ENCODE data around the gene MTNR1B. TPM values are rescaled to one million over a fixed set of nuclear protein-coding genes. Genes with fewer than 3 reads are reported as not detected.

MTNR1B gene
- total and polyA plus RNA-seq, 4 donors = not detected

DNA sequence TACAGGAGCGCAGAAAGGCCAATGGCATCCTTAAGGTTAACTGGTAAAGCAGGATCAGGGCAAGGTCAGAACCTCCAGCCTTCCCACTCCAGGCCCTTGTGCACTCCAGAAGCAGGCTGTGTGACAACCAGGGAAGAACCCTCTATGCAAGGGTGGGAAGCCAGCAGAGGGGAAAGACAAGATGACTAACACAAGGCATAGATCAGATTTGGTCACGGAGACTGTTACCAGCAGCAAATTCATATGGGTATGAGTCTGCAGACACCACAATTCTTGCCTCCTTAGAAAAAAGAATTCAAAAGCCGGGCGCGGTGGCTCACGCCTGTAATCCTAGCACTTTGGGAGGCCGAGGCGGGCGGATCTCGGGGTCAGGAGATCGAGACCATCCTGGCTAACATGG is 39.8 kb upstream of the MTNR1B start (continued):
- no peak for TF ChIP-seq GABPA (IDR thresholded peaks at IDR 0.05 in 1 of 2, conservative IDR thresholded peaks at IDR 0.05 in 1 of 2)
- TF ChIP-seq HNF4A (conservative IDR thresholded peaks at IDR 0.05) = no peak

DNA sequence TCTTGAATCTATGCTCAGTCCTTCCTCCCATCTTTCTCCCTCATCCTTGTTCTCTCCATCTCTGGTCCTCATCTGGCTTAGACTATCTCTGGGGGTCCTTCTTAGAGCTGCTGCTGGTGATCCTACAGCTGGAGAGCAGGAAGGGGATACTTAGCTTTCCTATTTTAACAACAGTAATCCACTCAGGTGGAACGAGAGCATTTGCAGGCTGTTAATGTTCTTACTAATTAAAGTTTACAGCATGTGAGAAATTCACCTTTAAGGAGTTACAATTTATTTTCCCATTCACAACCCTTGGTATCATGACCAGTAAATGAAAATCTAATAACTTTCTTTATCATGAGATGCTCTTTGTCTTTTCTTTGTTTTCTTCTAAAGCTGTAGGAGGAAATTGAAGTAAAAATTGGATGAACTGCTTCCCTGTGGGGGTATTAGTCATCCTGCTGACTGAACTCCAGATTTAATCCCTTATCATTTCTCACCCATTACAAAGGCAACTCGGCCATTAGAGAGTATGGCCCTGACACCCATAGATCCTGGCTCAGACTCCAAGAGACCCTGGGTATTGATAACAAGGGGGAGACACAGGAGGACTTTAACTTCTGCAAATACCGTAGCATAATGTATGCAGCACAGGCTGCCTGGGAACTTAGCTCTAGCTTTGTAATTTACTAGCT is 37.6 kb upstream of the MTNR1B start:
- no peaks in the 10 kb centered on the region for H3K27me3 ChIP-seq (ENCODE audit: control insufficient read depth in 4 of 4, insufficient read depth in 4 of 4, low read length in 3 of 4)
- H3K4me3 ChIP-seq (ENCODE audit: low read depth in 1 of 3, low read length in 3 of 3) = no peak overlapping the region
- TF ChIP-seq, protein P1, sequence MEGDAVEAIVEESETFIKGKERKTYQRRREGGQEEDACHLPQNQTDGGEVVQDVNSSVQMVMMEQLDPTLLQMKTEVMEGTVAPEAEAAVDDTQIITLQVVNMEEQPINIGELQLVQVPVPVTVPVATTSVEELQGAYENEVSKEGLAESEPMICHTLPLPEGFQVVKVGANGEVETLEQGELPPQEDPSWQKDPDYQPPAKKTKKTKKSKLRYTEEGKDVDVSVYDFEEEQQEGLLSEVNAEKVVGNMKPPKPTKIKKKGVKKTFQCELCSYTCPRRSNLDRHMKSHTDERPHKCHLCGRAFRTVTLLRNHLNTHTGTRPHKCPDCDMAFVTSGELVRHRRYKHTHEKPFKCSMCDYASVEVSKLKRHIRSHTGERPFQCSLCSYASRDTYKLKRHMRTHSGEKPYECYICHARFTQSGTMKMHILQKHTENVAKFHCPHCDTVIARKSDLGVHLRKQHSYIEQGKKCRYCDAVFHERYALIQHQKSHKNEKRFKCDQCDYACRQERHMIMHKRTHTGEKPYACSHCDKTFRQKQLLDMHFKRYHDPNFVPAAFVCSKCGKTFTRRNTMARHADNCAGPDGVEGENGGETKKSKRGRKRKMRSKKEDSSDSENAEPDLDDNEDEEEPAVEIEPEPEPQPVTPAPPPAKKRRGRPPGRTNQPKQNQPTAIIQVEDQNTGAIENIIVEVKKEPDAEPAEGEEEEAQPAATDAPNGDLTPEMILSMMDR (IDR thresholded peaks at IDR 0.05; ENCODE audit: low read depth, low read length, missing input control) = no peak
- no peak for TF ChIP-seq FOXA2 (IDR thresholded peaks at IDR 0.05)
- H3K4me1 ChIP-seq (ENCODE audit: control insufficient read depth in 4 of 4, insufficient read depth in 4 of 4, low read length in 3 of 4) = no peaks in the 10 kb centered on the region
- no peak overlapping the region for H3K9ac ChIP-seq (ENCODE audit: low read depth in 1 of 2, low read length in 2 of 2)
- DNase-seq (ENCODE audit: low spot score) = no peak
- H3K27ac ChIP-seq (ENCODE audit: low read depth in 1 of 2, low read length in 2 of 2) = no peak overlapping the region
- H3K9me3 ChIP-seq (ENCODE audit: control insufficient read depth in 4 of 4, low read length in 3 of 4) = no peaks in the 10 kb centered on the region
- 49% methylated on average over 3 of the region's 3 CpGs for WGBS
- no peaks in the 10 kb centered on the region for H3K36me3 ChIP-seq (ENCODE audit: control insufficient read depth in 4 of 4, insufficient read depth in 3 of 4, low read depth in 1 of 4, low read length in 3 of 4)

DNA sequence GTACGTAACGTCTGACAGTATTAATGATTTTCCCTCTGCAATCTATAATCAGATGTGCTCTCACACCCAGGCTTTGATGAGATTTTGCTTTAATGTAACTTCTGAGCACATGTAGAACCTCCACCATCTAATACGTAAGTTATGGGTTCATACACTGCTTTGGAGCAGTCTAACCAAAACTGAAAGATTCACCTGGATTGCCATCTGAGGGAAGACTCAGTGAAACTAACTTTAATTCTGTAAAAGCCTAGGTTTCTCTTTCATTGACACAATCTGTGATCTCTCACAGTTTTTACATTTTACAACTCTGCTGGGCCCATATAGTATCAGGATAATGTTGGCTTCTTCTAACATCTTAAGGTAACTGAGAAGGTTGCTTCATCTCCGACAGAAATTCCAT is 30.1 kb upstream of the MTNR1B start:
- Histone ChIP-seq H3K27me3 (ENCODE audit: control insufficient read depth in 4 of 4, insufficient read depth in 4 of 4, low read length in 3 of 4) (no peaks in the 10 kb centered on the region), H3K4me1 (ENCODE audit: control insufficient read depth in 4 of 4, insufficient read depth in 4 of 4, low read length in 3 of 4) (no peaks in the 10 kb centered on the region), H3K9ac (ENCODE audit: low read depth in 1 of 2, low read length in 2 of 2) (no peak overlapping the region), H3K9me3 (ENCODE audit: control insufficient read depth in 4 of 4, low read length in 3 of 4) (no peaks in the 10 kb centered on the region), H3K27ac (ENCODE audit: low read depth in 1 of 2, low read length in 2 of 2) (no peak overlapping the region), H3K36me3 (ENCODE audit: control insufficient read depth in 4 of 4, insufficient read depth in 3 of 4, low read depth in 1 of 4, low read length in 3 of 4) (no peaks in the 10 kb centered on the region), H3K4me3 (ENCODE audit: low read depth in 1 of 3, low read length in 3 of 3) (no peak overlapping the region)
- DNase-seq (ENCODE audit: low spot score) = no peak
- TF ChIP-seq, protein P2, sequence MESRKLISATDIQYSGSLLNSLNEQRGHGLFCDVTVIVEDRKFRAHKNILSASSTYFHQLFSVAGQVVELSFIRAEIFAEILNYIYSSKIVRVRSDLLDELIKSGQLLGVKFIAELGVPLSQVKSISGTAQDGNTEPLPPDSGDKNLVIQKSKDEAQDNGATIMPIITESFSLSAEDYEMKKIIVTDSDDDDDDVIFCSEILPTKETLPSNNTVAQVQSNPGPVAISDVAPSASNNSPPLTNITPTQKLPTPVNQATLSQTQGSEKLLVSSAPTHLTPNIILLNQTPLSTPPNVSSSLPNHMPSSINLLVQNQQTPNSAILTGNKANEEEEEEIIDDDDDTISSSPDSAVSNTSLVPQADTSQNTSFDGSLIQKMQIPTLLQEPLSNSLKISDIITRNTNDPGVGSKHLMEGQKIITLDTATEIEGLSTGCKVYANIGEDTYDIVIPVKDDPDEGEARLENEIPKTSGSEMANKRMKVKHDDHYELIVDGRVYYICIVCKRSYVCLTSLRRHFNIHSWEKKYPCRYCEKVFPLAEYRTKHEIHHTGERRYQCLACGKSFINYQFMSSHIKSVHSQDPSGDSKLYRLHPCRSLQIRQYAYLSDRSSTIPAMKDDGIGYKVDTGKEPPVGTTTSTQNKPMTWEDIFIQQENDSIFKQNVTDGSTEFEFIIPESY (IDR thresholded peaks at IDR 0.05) = no peak
- no peak for TF ChIP-seq HNF4A (conservative IDR thresholded peaks at IDR 0.05)
- no peak for TF ChIP-seq FOXA2 (IDR thresholded peaks at IDR 0.05)
- TF ChIP-seq SP1 (IDR thresholded peaks at IDR 0.05) = no peak
- TF ChIP-seq, protein P3, sequence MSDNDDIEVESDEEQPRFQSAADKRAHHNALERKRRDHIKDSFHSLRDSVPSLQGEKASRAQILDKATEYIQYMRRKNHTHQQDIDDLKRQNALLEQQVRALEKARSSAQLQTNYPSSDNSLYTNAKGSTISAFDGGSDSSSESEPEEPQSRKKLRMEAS (IDR thresholded peaks at IDR 0.05) = no peak
- no peak for TF ChIP-seq HNF4G (IDR thresholded peaks at IDR 0.05)
- TF ChIP-seq FOXA1 (IDR thresholded peaks at IDR 0.05) = no peak
- no peak for TF ChIP-seq RXRA (IDR thresholded peaks at IDR 0.05)
- no peak for TF ChIP-seq GABPA (IDR thresholded peaks at IDR 0.05 in 1 of 2, conservative IDR thresholded peaks at IDR 0.05 in 1 of 2)
- no peak for TF ChIP-seq RAD21 (IDR thresholded peaks at IDR 0.05)
- 88% methylated on average over 4 of the region's 4 CpGs for WGBS

Data from liver (tissue), 9 donors.